ENCODE data around the gene ELAVL2. TPM values are rescaled to one million over a fixed set of nuclear protein-coding genes. Genes with fewer than 3 reads are reported as not detected.

Gene ELAVL2
- total RNA-seq, 1 experiment from 2014 or later: not detected

DNA sequence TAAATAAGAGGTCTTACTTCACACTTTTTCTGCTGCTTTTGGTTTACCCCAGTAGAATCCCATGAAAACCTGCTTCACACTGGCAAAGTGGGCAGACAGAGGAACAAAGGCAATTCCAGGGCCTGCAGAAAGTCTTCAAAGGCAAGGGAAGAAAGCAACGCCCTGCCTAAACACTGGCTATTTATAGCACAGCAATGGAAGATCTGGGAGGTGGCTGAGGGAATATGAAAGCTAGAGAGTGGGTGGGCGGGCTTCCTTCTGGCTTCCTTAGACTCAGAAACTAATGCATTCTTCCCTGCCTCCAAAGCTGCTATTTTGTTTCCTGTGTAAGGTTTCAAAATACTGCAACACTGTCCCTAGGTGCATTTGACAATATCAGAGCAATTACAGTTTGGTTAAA is 46.8 kb downstream of the ELAVL2 start:
- TF ChIP-seq EZH2 (IDR thresholded peaks at IDR 0.05; ENCODE audit: low read depth): no peak
- TF ChIP-seq, protein P1, sequence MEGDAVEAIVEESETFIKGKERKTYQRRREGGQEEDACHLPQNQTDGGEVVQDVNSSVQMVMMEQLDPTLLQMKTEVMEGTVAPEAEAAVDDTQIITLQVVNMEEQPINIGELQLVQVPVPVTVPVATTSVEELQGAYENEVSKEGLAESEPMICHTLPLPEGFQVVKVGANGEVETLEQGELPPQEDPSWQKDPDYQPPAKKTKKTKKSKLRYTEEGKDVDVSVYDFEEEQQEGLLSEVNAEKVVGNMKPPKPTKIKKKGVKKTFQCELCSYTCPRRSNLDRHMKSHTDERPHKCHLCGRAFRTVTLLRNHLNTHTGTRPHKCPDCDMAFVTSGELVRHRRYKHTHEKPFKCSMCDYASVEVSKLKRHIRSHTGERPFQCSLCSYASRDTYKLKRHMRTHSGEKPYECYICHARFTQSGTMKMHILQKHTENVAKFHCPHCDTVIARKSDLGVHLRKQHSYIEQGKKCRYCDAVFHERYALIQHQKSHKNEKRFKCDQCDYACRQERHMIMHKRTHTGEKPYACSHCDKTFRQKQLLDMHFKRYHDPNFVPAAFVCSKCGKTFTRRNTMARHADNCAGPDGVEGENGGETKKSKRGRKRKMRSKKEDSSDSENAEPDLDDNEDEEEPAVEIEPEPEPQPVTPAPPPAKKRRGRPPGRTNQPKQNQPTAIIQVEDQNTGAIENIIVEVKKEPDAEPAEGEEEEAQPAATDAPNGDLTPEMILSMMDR (conservative IDR thresholded peaks at IDR 0.05): no peak
- CTCF ChIA-PET: no interaction called here
- Histone ChIP-seq H3F3A (ENCODE audit: insufficient read depth, low read depth) (no peaks in the 10 kb centered on the region), H3K79me2 (ENCODE audit: low read depth) (no peaks in the 10 kb centered on the region), H4K20me1 (ENCODE audit: insufficient read depth) (no peaks in the 10 kb centered on the region), H3K27ac (no peak overlapping the region), H3K27me3 (ENCODE audit: insufficient read depth, low read depth) (no peaks in the 10 kb centered on the region), H3K9me2 (ENCODE audit: insufficient read depth) (no peaks in the 10 kb centered on the region), H3K4me1 (replicated peaks; ENCODE audit: insufficient read depth) (no peaks in the 10 kb centered on the region), H3K4me3 (no peak overlapping the region), H3K36me3 (ENCODE audit: low read depth) (no peaks in the 10 kb centered on the region), H3K9me3 (ENCODE audit: insufficient read depth, low read depth) (no peaks in the 10 kb centered on the region), H2AFZ (no peak overlapping the region), H3K4me2 (no peak overlapping the region)
- no peak for DNase-seq
- no TSS peak for BruUV-seq (replicated peaks)
- POLR2A ChIA-PET (ENCODE audit: unreplicated experiment): no interaction called here
- intact Hi-C loops (cut with micrococcal nuclease; ENCODE audit: unreplicated experiment): no loop called here

DNA sequence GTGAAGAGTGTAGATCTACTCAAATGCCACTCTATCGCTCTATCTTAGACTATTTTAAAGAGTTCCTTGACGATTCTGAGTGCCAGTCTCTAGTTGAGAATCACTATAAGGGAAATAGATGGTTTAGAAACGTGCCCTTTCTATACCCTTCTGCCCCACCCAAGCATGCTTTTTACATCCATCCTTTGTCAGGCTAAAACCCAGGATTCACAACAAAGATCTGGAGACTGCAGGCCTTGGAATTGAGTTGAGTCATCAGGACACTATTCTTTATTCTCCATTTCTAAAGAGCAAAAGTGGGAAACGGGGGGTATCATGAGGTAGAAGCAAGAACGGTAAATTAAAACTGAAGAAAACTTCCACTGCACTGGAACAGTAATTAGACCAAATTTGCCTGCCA is 48.7 kb downstream of the ELAVL2 start:
- Histone ChIP-seq H3K4me2 (no peak overlapping the region), H3K27me3 (ENCODE audit: insufficient read depth, low read depth) (no peaks in the 10 kb centered on the region), H3F3A (ENCODE audit: insufficient read depth, low read depth) (no peaks in the 10 kb centered on the region), H3K4me1 (replicated peaks; ENCODE audit: insufficient read depth) (no peaks in the 10 kb centered on the region), H3K27ac (no peak overlapping the region), H3K9me2 (ENCODE audit: insufficient read depth) (no peaks in the 10 kb centered on the region), H3K79me2 (ENCODE audit: low read depth) (no peaks in the 10 kb centered on the region), H3K9me3 (ENCODE audit: insufficient read depth, low read depth) (no peaks in the 10 kb centered on the region), H4K20me1 (ENCODE audit: insufficient read depth) (no peaks in the 10 kb centered on the region), H3K4me3 (no peak overlapping the region), H2AFZ (no peak overlapping the region), H3K36me3 (ENCODE audit: low read depth) (no peaks in the 10 kb centered on the region)
- ChIA-PET POLR2A (ENCODE audit: unreplicated experiment) (no interaction called here), CTCF (no interaction called here)
- intact Hi-C loops (cut with micrococcal nuclease; ENCODE audit: unreplicated experiment): no loop called here
- no TSS peak for BruUV-seq (replicated peaks)
- no peak for DNase-seq
- TF ChIP-seq EZH2 (IDR thresholded peaks at IDR 0.05; ENCODE audit: low read depth): no peak

DNA sequence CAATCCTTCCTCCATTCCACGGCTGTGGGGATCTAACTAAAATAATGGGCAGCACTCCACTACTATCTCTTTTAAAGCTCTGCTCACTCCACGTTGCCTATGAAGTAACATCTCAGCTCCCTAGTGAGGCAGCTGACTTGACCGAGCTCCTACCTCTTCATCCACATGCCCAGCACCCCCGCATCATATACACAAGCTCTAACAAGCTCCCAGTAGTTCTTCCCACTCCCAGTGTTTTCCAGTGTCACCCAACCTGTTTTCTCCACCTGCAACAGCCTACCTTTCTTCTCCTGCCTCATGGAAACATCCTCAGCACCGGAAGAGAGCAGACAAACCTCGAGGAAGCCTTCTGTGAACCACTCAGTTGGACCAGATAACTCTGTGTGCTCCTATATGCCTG is 50.5 kb downstream of the ELAVL2 start:
- Histone ChIP-seq H3K4me3 (no peak overlapping the region), H3K36me3 (ENCODE audit: low read depth) (no peaks in the 10 kb centered on the region), H3K79me2 (ENCODE audit: low read depth) (no peaks in the 10 kb centered on the region), H3K4me1 (replicated peaks; ENCODE audit: insufficient read depth) (no peaks in the 10 kb centered on the region), H3K27ac (no peak overlapping the region), H3K9me3 (ENCODE audit: insufficient read depth, low read depth) (no peaks in the 10 kb centered on the region), H3K9me2 (ENCODE audit: insufficient read depth) (no peaks in the 10 kb centered on the region), H4K20me1 (ENCODE audit: insufficient read depth) (no peaks in the 10 kb centered on the region), H3K27me3 (ENCODE audit: insufficient read depth, low read depth) (no peaks in the 10 kb centered on the region), H3F3A (ENCODE audit: insufficient read depth, low read depth) (no peaks in the 10 kb centered on the region), H3K4me2 (no peak overlapping the region), H2AFZ (no peak overlapping the region)
- ChIA-PET POLR2A (ENCODE audit: unreplicated experiment) (no interaction called here), CTCF (no interaction called here)
- no peak for TF ChIP-seq EZH2 (IDR thresholded peaks at IDR 0.05; ENCODE audit: low read depth)
- TF ChIP-seq, protein P1 (conservative IDR thresholded peaks at IDR 0.05): no peak
- no TSS peak for BruUV-seq (replicated peaks)
- DNase-seq: no peak
- intact Hi-C loops (cut with micrococcal nuclease; ENCODE audit: unreplicated experiment): no loop called here

DNA sequence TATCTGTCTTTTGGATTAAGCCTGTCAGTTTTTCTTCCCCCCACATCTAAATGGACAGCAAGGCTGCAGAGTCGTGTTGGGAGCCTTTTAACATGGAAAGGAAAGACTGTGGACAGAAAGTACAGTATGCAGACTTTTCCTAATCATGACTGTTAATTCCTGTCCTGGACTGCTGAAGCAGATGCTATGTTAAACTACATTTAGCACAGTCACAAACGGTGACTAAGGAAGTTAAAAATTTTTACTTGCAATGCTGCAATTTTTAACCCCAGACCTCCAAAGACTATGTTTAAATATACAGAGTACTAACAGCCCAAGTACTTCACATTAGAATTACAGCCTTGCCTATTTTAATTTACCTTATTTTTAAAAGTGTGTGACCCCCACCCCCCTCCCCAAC is 51.8 kb downstream of the ELAVL2 start:
- Histone ChIP-seq H4K20me1 (ENCODE audit: insufficient read depth) (no peaks in the 10 kb centered on the region), H3K27ac (no peak overlapping the region), H3K4me1 (replicated peaks; ENCODE audit: insufficient read depth) (no peaks in the 10 kb centered on the region), H3K27me3 (ENCODE audit: insufficient read depth, low read depth) (no peaks in the 10 kb centered on the region), H3F3A (ENCODE audit: insufficient read depth, low read depth) (no peaks in the 10 kb centered on the region), H3K36me3 (ENCODE audit: low read depth) (no peaks in the 10 kb centered on the region), H3K9me2 (ENCODE audit: insufficient read depth) (no peaks in the 10 kb centered on the region), H3K79me2 (ENCODE audit: low read depth) (no peaks in the 10 kb centered on the region), H3K4me3 (no peak overlapping the region), H3K4me2 (no peak overlapping the region), H2AFZ (no peak overlapping the region), H3K9me3 (ENCODE audit: insufficient read depth, low read depth) (no peaks in the 10 kb centered on the region)
- CTCF ChIA-PET: no interaction called here
- no peak for DNase-seq
- intact Hi-C loops (cut with micrococcal nuclease; ENCODE audit: unreplicated experiment): no loop called here
- TF ChIP-seq, protein P1 (conservative IDR thresholded peaks at IDR 0.05): no peak
- no peak for TF ChIP-seq EZH2 (IDR thresholded peaks at IDR 0.05; ENCODE audit: low read depth)
- POLR2A ChIA-PET (ENCODE audit: unreplicated experiment): no interaction called here
- BruUV-seq (replicated peaks): no TSS peak
